Prostate gland (tissue), 2 donors: ENCODE results near the gene RFPL4AL1.
"Not testable (repeated sequence)": the region's sequence is repeated elsewhere in the genome, so short reads cannot be mapped to it uniquely, and the experiment has no call there.

Experiments
- POLR2A ChIP-seq: fragments of 450-650 bp; IDR thresholded peaks from one replicate; pipeline ENCODE4 v1.6.1; 2016; ENCODE audit warnings: antibody characterized with exemption, mild to moderate bottlenecking
- POLR2AphosphoS5 ChIP-seq: sonication (generic); formaldehyde crosslinking; IDR thresholded peaks from one replicate; pipeline ENCODE4 v1.6.1; 2017; ENCODE audit warnings: antibody characterized with exemption
- TF ChIP-seq, protein P1 (sequence below), 4 experiments: fragments of 200-600 bp in 2 of 4; fragments of 450-650 bp in 2 of 4; sonication (generic) in 2 of 4; IDR thresholded peaks; 1 replicate in 3 of 4; 2 replicates in 1 of 4; pipeline ENCODE4 v1.5.1; 2016 to 2019; ENCODE audit warnings: antibody characterized with exemption in 4 of 4, mild to moderate bottlenecking in 2 of 4, moderate library complexity in 2 of 4

DNA sequence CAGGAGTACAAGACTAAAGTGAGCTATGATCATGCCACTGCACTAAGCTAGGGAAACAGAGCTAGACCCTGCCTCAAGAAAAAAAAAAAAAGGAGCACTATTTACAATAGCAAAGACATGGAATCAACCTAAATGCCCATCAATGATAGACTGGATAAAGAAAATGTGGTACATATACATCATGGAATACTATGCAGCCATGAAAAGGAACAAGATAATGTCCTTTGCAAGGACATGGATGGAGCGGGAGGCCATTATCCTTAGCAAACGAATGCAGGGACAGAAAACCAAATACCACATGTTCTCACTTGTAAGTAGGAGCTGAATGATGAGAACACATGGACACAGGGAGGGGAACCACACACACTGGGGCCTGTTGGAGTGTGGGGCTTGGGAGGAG lies 38.5 kb upstream of the RFPL4AL1 start:
- not testable (repeated sequence) for TF ChIP-seq POLR2A, POLR2AphosphoS5
- TF ChIP-seq, protein P1, sequence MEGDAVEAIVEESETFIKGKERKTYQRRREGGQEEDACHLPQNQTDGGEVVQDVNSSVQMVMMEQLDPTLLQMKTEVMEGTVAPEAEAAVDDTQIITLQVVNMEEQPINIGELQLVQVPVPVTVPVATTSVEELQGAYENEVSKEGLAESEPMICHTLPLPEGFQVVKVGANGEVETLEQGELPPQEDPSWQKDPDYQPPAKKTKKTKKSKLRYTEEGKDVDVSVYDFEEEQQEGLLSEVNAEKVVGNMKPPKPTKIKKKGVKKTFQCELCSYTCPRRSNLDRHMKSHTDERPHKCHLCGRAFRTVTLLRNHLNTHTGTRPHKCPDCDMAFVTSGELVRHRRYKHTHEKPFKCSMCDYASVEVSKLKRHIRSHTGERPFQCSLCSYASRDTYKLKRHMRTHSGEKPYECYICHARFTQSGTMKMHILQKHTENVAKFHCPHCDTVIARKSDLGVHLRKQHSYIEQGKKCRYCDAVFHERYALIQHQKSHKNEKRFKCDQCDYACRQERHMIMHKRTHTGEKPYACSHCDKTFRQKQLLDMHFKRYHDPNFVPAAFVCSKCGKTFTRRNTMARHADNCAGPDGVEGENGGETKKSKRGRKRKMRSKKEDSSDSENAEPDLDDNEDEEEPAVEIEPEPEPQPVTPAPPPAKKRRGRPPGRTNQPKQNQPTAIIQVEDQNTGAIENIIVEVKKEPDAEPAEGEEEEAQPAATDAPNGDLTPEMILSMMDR (IDR thresholded peaks at IDR 0.05), result not testable (repeated sequence)
